ENCODE results near the gene PLEKHG4B.

PLEKHG4B gene

DNA sequence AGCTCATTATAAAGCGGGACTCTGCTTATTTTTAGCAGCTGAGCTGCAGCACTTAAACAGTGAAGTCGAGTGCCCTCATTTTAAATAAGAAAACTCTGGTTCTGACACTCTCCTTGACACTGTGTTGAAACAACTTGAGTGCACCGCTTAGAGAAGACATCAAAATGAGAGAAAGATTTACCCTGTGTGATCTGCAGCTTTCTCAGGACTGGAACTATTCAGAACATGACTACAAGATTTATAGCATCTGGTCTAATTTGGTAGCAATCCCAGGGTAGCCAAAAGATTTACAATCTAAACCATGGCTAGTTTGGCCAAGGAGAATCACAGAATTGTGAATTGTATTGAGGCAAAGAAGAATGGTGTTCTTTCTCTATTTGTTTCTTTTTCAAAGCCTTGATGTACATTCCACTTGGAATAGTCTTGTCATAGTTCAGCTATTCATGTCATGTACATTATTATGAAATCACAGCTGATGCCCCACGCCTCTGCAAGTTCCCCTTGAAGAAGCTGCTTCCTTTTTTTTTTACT, 38.7 kb downstream of the PLEKHG4B start:
- Histone ChIP-seq H3K4me3 (replicated peaks; ENCODE audit: low read depth, low read length) (no peak overlapping the region), H3K36me3 (ENCODE audit: control insufficient read depth, insufficient read depth, low read length) (no peaks in the 10 kb centered on the region), H3K27me3 (replicated peaks; ENCODE audit: control insufficient read depth, insufficient read depth, low read length) (no peaks in the 10 kb centered on the region)
- TF ChIP-seq, protein P1, sequence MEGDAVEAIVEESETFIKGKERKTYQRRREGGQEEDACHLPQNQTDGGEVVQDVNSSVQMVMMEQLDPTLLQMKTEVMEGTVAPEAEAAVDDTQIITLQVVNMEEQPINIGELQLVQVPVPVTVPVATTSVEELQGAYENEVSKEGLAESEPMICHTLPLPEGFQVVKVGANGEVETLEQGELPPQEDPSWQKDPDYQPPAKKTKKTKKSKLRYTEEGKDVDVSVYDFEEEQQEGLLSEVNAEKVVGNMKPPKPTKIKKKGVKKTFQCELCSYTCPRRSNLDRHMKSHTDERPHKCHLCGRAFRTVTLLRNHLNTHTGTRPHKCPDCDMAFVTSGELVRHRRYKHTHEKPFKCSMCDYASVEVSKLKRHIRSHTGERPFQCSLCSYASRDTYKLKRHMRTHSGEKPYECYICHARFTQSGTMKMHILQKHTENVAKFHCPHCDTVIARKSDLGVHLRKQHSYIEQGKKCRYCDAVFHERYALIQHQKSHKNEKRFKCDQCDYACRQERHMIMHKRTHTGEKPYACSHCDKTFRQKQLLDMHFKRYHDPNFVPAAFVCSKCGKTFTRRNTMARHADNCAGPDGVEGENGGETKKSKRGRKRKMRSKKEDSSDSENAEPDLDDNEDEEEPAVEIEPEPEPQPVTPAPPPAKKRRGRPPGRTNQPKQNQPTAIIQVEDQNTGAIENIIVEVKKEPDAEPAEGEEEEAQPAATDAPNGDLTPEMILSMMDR (IDR thresholded peaks at IDR 0.05; ENCODE audit: insufficient read depth, low read length, poor library complexity, severe bottlenecking), result no peak
- DNase-seq (ENCODE audit: extremely low read depth, insufficient read length), result no peak

DNA sequence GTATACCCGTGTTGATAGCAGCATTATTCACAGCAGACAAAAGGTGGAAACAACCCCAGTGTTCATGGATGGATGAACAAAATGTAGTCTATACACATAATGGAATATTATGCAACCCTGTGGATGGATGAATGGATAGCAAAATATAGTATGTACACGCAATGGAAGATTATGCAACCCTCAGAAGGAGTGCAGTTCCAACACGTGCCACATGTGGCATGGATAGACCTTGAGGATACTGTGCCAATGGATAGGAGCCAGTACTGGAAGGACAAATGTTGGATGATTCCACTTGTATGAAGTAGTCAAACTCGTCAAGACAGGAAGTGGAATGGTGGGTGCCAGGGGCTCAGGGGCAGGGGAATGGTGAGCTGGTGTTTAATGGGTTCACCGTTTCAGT, 44.9 kb downstream of the PLEKHG4B start:
- no peaks in the 10 kb centered on the region for H3K36me3 ChIP-seq (ENCODE audit: control insufficient read depth, insufficient read depth, low read length)
- no peak overlapping the region for H3K4me3 ChIP-seq (replicated peaks; ENCODE audit: low read depth, low read length)
- no peaks in the 10 kb centered on the region for H3K27me3 ChIP-seq (replicated peaks; ENCODE audit: control insufficient read depth, insufficient read depth, low read length)
- no peak for DNase-seq (ENCODE audit: extremely low read depth, insufficient read length)
- TF ChIP-seq, protein P1 (IDR thresholded peaks at IDR 0.05; ENCODE audit: insufficient read depth, low read length, poor library complexity, severe bottlenecking), result no peak

DNA sequence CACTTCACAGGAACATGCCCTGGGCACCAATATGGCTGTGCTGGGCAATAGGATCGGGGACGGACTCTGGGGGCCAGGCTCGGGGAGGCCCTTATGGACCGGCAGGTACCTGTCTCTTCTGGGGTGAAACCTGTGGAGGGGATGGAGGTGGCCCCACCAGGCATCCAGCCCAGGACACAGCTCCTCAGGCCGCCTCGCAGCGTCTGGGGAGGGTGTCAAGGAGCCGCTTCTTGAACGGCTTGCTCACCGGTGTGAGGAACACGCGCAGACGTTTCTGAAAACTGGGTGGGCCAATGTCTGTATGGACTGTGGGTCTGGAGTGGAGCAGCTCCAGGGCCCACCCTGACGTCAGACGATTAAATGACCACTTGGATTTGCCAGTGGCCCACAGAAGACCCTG, 45.8 kb downstream of the PLEKHG4B start:
- TF ChIP-seq, protein P1 (IDR thresholded peaks at IDR 0.05; ENCODE audit: insufficient read depth, low read length, poor library complexity, severe bottlenecking), result no peak
- DNase-seq (ENCODE audit: extremely low read depth, insufficient read length), result no peak
- no peaks in the 10 kb centered on the region for H3K27me3 ChIP-seq (replicated peaks; ENCODE audit: control insufficient read depth, insufficient read depth, low read length)

DNA sequence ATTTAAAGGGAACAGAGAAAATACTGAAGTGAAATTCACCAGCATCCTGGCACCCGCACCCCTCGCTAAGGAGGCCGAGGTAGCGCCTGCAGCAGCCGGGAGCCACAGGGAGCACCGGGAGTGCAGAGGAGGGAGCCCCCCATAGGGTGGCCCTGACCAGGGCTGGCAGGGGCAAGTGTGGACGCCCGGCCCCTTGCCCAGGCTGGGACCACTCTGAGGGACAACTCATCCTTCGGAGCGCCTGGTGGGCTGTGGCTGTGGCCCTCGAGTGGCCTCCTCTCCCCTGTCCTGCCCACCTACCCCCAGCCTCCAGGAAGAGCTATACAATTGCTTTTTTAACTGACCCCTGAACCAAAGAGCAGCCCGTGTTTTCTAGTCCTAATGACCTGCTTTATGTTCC, 47.0 kb downstream of the PLEKHG4B start:
- Histone ChIP-seq H3K27me3 (replicated peaks; ENCODE audit: control insufficient read depth, insufficient read depth, low read length) (no peaks in the 10 kb centered on the region), H3K36me3 (ENCODE audit: control insufficient read depth, insufficient read depth, low read length) (no peaks in the 10 kb centered on the region), H3K4me3 (replicated peaks; ENCODE audit: low read depth, low read length) (no peak overlapping the region)
- TF ChIP-seq, protein P1 (IDR thresholded peaks at IDR 0.05; ENCODE audit: insufficient read depth, low read length, poor library complexity, severe bottlenecking), result no peak
- no peak for DNase-seq (ENCODE audit: extremely low read depth, insufficient read length)

More for the DNA sequence above, 45.8 kb downstream of the PLEKHG4B start:
- Histone ChIP-seq H3K4me3 (replicated peaks; ENCODE audit: low read depth, low read length) (no peak overlapping the region), H3K36me3 (ENCODE audit: control insufficient read depth, insufficient read depth, low read length) (no peaks in the 10 kb centered on the region)

DNA sequence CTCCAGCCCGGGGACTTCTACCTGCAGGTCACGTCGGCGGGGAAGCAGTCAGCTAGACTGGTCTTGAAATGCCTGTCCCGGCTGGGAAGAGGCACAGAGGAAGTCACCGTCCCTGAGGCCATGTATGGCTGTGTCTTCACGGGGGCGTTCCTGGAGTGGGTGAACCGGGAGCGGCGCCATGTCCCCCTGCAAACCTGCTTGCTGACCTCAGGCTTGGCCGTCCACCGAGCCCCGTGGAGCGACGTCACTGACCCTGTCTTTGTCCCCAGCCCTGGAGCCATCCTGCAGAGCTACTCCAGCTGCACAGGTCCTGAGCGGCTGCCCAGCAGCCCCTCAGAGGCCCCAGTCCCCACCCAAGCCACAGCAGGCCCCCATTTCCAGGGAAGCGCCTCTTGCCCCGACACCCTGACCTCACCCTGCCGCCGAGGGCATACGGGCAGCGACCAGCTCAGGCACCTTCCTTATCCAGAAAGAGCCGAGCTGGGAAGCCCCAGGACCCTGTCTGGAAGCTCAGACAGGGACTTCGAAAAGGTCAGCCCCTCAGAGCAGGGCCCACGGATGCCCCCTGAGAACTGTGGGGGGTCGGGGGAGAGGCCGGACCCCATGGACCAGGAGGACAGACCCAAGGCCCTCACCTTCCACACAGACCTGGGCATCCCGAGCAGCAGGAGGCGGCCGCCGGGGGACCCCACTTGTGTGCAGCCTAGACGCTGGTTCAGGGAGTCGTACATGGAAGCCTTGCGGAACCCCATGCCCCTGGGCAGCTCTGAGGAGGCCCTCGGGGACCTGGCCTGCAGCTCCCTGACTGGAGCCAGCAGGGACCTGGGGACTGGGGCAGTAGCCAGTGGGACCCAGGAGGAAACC, 47.8 kb downstream of the PLEKHG4B start:
- no peak for DNase-seq (ENCODE audit: extremely low read depth, insufficient read length)
- TF ChIP-seq, protein P1 (IDR thresholded peaks at IDR 0.05; ENCODE audit: insufficient read depth, low read length, poor library complexity, severe bottlenecking), result no peak
- H3K27me3 ChIP-seq (replicated peaks; ENCODE audit: control insufficient read depth, insufficient read depth, low read length), result no peaks in the 10 kb centered on the region
- H3K4me3 ChIP-seq (replicated peaks; ENCODE audit: low read depth, low read length), result no peak overlapping the region
- H3K36me3 ChIP-seq (ENCODE audit: control insufficient read depth, insufficient read depth, low read length), result no peaks in the 10 kb centered on the region
